Neural progenitor cell (in vitro differentiated cells): ENCODE data around the gene KRT26. TPM values are rescaled to one million over a fixed set of nuclear protein-coding genes. Genes with fewer than 3 reads are reported as not detected.

Source experiments
- DNase-seq: peaks from one replicate; pipeline ENCODE4 v3.0.0-alpha.2; 2016; ENCODE audit warnings: low spot score
- H2AFZ ChIP-seq: fragments of 200-600 bp; sonication (generic); replicated peaks from 2 replicates; pipeline ENCODE4 v1.6.1; 2016; ENCODE audit warnings: antibody characterized with exemption
- H3F3A ChIP-seq: fragments of 200-600 bp; sonication (generic); 2 replicates; pipeline ENCODE4 v1.6.1; 2016; ENCODE audit warnings: antibody characterized with exemption, low read depth
- H3K27ac ChIP-seq: fragments of 200-600 bp; sonication (generic); 2 replicates; pipeline ENCODE4 v1.5.1; 2016; ENCODE audit warnings: mild to moderate bottlenecking
- H3K27me3 ChIP-seq: fragments of 200-600 bp; sonication (generic); 2 replicates; pipeline ENCODE4 v1.6.1; 2016; ENCODE audit warnings: mild to moderate bottlenecking, moderate library complexity
- H3K36me3 ChIP-seq: fragments of 200-600 bp; sonication (generic); 2 replicates; pipeline ENCODE4 v1.5.1; 2016
- H3K4me1 ChIP-seq: fragments of 200-600 bp; sonication (generic); 2 replicates; pipeline ENCODE4 v1.6.1; 2016; ENCODE audit warnings: mixed run types
- H3K4me2 ChIP-seq: fragments of 200-600 bp; sonication (generic); 2 replicates; pipeline ENCODE4 v1.6.1; 2016
- H3K4me3 ChIP-seq: fragments of 200-600 bp; sonication (generic); 2 replicates; pipeline ENCODE4 v1.5.1; 2016
- H3K79me2 ChIP-seq: fragments of 200-600 bp; sonication (generic); 2 replicates; pipeline ENCODE4 v1.6.1; 2016; ENCODE audit warnings: low read depth
- H3K9ac ChIP-seq: fragments of 200-600 bp; sonication (generic); 2 replicates; pipeline ENCODE4 v1.6.1; 2016
- H3K9me3 ChIP-seq: fragments of 200-600 bp; sonication (generic); 2 replicates; pipeline ENCODE4 v1.5.1; 2016; ENCODE audit warnings: low read depth
- H4K20me1 ChIP-seq: fragments of 200-600 bp; sonication (generic); 2 replicates; pipeline ENCODE4 v1.6.1; 2016; ENCODE audit warnings: low read depth
- H3K27ac Mint-ChIP-seq: 3 replicates; pipeline ENCODE4 v1.8.0; 2021; ENCODE audit warnings: mixed read lengths
- H3K27me3 Mint-ChIP-seq: 2 replicates; pipeline ENCODE4 v1.8.0; 2022; ENCODE audit warnings: low read depth, mild to moderate bottlenecking, inconsistent platforms, moderate library complexity, mixed read lengths; ENCODE audit not compliant: insufficient read depth
- H3K36me3 Mint-ChIP-seq: 3 replicates; pipeline ENCODE4 v1.8.0; 2021; ENCODE audit warnings: mixed read lengths
- H3K4me1 Mint-ChIP-seq: 3 replicates; pipeline ENCODE4 v1.8.0; 2021; ENCODE audit warnings: mixed read lengths
- H3K4me3 Mint-ChIP-seq: 3 replicates; pipeline ENCODE4 v1.8.0; 2021; ENCODE audit warnings: mild to moderate bottlenecking, moderate library complexity, mixed read lengths
- H3K9me3 Mint-ChIP-seq: 3 replicates; pipeline ENCODE4 v1.8.0; 2020; ENCODE audit warnings: mixed read lengths
- CTCF ChIP-seq: fragments of 200-600 bp; sonication (generic); IDR thresholded peaks from 2 replicates; pipeline ENCODE4 v1.5.1; 2017; ENCODE audit warnings: antibody characterized with exemption, mild to moderate bottlenecking
- EZH2 ChIP-seq: fragments of 200-600 bp; sonication (generic); IDR thresholded peaks from 2 replicates; pipeline ENCODE4 v1.6.1; 2017; ENCODE audit warnings: antibody characterized with exemption, mild to moderate bottlenecking, moderate library complexity
- EZH2phosphoT487 ChIP-seq: fragments of 200-600 bp; sonication (generic); IDR thresholded peaks from 2 replicates; pipeline ENCODE4 v1.6.1; 2017; ENCODE audit warnings: antibody characterized with exemption
- total RNA-seq: library from RNA; depleted of rRNA; stranded (reverse); fragments of >200 nt; gene quantifications from 2 replicates; pipeline ENCODE4 v1.2.3, GENCODE V29; 2015; ENCODE audit warnings: low replicate concordance

The KRT26 gene
- total RNA-seq, 1 donor from 2014 or later, result not detected

DNA sequence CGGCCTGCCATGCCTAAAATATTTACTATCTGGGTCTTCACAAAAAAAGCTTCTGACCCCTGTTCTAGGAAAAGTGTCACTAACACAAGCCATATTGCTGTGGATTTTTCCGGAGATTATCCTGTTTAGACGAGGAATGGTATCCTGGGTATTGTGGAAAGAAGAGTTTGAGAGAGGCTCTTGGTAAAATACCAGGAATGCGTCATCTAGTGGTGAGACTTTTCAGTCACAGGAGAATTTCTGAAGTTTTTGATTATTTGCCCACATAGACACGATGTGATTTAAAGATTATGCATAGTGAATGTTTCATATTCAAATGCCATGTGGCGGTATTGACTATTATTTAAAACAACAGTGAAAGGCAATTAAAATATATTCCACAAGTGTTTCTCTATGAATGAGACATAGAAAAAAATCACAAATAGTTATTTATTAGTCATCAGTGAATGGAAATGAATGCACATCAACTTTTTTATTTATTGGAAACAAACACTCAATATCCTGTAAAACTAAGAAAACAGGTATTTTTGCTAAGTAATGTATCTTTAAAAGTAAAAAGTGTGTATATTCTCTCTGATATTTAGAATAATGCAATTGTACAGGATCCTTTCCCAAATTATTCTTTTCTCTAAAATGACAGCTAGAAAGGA lies 19.9 kb upstream of the KRT26 start:
- Mint-ChIP-seq H3K4me3 (no peak overlapping the region), H3K27ac (no peak overlapping the region)
- H3K4me1 ChIP-seq, result no peaks in the 10 kb centered on the region

GRCh38 chr17:40791111-40791510 lies 19.1 kb upstream of the KRT26 start:
- no peak overlapping the region for H3K4me3 Mint-ChIP-seq
- no peak overlapping the region for H3K4me2 ChIP-seq

More for the DNA sequence above, 19.9 kb upstream of the KRT26 start:
- H3K4me2 ChIP-seq, result no peak overlapping the region
- no peaks in the 10 kb centered on the region for H3F3A ChIP-seq
- H3K36me3 ChIP-seq, result no peaks in the 10 kb centered on the region
- peaks cover 7% of the 10 kb centered on the region for H3K27me3 ChIP-seq
- H2AFZ ChIP-seq, result no peak overlapping the region
- H3K4me1 Mint-ChIP-seq, result peaks cover 3% of the 10 kb centered on the region
- H3K79me2 ChIP-seq, result no peaks in the 10 kb centered on the region
- H3K9me3 ChIP-seq, result no peaks in the 10 kb centered on the region
- no peaks in the 10 kb centered on the region for H3K36me3 Mint-ChIP-seq
- no peaks in the 10 kb centered on the region for H4K20me1 ChIP-seq
- H3K27me3 Mint-ChIP-seq, result peaks cover 2% of the 10 kb centered on the region
- H3K27ac ChIP-seq, result no peak overlapping the region
- no peaks in the 10 kb centered on the region for H3K9me3 Mint-ChIP-seq
- TF ChIP-seq CTCF (peak; percentile 82), EZH2 (no peak), EZH2phosphoT487 (no peak)
- H3K4me3 ChIP-seq, result no peak overlapping the region
- no peak overlapping the region for H3K9ac ChIP-seq
- DNase-seq, result peak; percentile 52

DNA sequence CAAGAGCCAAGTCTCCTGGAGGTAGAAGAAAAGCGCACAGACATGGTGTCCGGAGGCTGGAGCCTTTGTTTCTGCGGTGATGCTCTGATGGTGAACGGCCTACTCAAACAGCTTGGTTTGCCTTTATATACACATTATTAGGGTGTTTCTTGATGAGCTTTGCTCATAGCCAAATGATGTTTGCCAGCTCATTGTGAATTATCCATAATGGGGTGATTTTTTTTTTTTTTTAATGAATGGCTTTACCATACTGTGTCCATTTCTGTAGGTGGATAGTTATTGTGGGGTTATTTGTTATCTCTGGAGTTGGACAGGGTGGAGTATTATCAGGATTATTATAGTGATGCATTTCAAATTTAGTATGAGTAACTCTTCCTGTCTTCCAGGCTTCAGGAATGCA lies 10.4 kb upstream of the KRT26 start, which contains the start of gene KRT27:
TSS of gene KRT27 (minus strand) at position 101 of the 400 bp plus-strand sequence. CDS start at position 44, 57 bp downstream.
- no peak for DNase-seq
- Histone ChIP-seq H3K27me3 (peaks cover 21% of the 10 kb centered on the region), H3K4me3 (no peak within 1 kb of the TSS), H3K4me2 (no peak within 1 kb of the TSS), H3F3A (no peaks in the 10 kb centered on the region), H3K9ac (no peak within 1 kb of the TSS), H3K4me1 (no peaks in the 10 kb centered on the region), H2AFZ (no peak within 1 kb of the TSS), H3K36me3 (no peaks in the 10 kb centered on the region), H3K27ac (no peak within 1 kb of the TSS), H3K9me3 (no peaks in the 10 kb centered on the region), H3K79me2 (no peaks in the 10 kb centered on the region), H4K20me1 (no peaks in the 10 kb centered on the region)
- Mint-ChIP-seq H3K9me3 (peaks cover 2% of the 10 kb centered on the region), H3K4me3 (no peak within 1 kb of the TSS), H3K27ac (no peak within 1 kb of the TSS), H3K36me3 (no peaks in the 10 kb centered on the region), H3K4me1 (no peaks in the 10 kb centered on the region), H3K27me3 (no peaks in the 10 kb centered on the region)
- no peak for TF ChIP-seq EZH2
- TF ChIP-seq EZH2phosphoT487, result no peak
- TF ChIP-seq CTCF, result no peak

More at GRCh38 chr17:40791111-40791510, 19.1 kb upstream of the KRT26 start:
- no peaks in the 10 kb centered on the region for H4K20me1 ChIP-seq
- no peaks in the 10 kb centered on the region for H3K36me3 ChIP-seq
- no peak overlapping the region for H3K27ac ChIP-seq
- Mint-ChIP-seq H3K9me3 (no peaks in the 10 kb centered on the region), H3K27ac (no peak overlapping the region), H3K36me3 (no peaks in the 10 kb centered on the region), H3K4me1 (no peaks in the 10 kb centered on the region), H3K27me3 (peaks cover 2% of the 10 kb centered on the region)
- no peaks in the 10 kb centered on the region for H3K4me1 ChIP-seq
- no peaks in the 10 kb centered on the region for H3K79me2 ChIP-seq
- no peak for TF ChIP-seq EZH2
- TF ChIP-seq CTCF, result no peak
- TF ChIP-seq EZH2phosphoT487, result no peak
- H3K9me3 ChIP-seq, result no peaks in the 10 kb centered on the region
- H2AFZ ChIP-seq, result no peak overlapping the region
- H3K4me3 ChIP-seq, result no peak overlapping the region
- DNase-seq, result no peak
- H3K27me3 ChIP-seq, result peaks cover 7% of the 10 kb centered on the region
- H3F3A ChIP-seq, result no peaks in the 10 kb centered on the region
- H3K9ac ChIP-seq, result no peak overlapping the region
